ENCODE data around the gene PHTF2.
A peak's percentile ranks its signal among the peaks of the same experiment; 100 is the strongest.

Gene PHTF2

DNA sequence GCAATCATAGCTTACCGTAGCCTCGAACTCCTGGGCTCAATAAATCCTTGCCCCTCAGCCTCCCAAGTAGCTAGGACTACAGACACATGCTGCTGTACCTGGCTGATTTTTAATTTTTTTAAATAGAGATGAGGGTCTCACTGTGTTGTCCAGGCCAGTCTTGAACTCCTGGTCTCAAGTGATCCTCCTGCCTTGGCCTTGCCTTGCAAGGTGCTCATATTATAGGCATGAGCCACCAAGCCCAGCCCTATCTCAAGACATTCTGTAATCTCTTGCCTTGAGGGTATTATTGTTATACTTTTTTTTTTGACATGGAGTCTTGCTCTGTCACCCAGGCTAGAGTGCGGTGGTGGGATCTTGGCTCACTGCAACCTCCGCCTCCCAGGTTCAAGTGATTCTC is 86.6 kb downstream of the PHTF2 start:
- DNase-seq, result no peak

DNA sequence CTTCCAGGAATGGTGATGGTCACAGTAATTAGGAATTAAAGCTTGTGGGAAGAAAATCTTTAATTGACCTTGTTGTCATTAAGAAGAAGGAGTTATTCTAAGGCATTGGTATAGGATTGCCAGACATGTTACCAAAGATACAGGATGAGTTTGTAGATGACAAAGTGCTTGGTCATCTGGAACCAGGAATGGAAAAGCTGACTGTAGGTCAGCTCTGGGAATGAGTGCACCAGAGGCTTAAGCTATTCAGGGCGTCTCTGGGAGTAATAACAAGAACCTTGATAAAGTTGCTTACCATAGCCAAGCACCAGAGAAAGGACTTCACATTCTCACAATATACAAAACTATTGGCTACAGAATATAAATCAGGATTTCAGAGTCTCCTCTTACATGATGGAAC is 89.0 kb downstream of the PHTF2 start:
- no peak for DNase-seq

DNA sequence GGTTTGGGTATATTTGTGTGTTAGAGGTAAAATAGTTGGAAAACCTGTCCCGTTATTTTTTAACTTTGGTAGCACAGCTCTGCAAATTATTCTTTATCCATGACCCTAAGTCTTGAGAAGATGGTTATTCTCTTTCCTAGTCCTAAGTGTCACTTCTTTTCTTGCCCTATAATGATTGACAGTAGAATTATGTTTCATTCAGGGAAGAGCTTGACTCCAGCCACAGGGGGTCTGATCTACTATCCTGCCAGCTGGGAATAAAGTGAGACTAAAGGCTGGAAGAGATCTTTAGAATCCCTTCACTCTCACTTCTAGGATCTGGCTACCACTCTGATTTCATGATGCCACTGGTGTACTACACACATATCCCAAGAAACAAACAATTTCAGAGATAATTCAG is 90.4 kb downstream of the PHTF2 start:
- DNase-seq, result no peak

DNA sequence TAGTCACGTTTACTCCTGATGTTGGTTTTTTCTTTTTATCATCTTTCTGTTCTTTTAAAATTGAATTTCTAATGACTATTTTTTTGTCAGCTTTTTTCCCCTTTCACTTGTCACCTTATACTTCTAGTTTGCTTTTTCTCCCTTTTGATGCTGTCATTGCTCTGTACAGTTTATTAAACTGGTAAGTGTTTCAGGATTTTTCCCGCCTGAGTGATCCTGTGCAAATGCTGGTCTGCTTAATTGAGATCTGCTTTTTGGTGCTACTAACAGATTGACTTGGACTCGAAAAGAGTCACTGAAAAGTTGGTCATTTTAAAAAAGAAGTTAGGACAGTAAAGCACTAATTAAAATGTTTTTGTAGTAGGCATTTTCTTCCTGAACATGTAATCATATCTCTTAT is 95.2 kb downstream of the PHTF2 start:
- no peak for DNase-seq

DNA sequence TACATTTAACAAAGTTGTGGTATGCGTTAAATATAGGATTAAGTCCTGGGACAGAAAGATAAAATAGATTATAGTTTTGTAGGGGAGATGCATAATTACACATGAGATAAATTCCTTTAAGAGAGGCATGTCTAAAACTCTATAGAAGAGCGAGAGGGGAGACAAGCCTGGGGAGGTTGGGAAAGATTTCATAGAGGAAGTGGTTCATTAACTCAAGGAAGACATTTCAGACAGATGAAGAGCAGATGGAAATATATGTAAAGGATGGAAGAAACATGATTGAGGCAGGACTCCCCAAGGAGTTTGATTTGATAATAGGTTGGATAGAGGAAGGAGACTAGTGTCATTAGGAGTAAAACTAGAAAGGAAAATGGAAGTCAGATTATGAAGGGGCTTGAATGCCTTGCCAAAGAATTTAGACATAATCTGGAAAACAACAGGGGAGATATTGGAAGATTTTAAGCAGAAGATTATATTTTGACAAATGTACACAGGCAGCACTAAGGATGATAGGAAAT is 96.1 kb downstream of the PHTF2 start:
- DNase-seq, result no peak

DNA sequence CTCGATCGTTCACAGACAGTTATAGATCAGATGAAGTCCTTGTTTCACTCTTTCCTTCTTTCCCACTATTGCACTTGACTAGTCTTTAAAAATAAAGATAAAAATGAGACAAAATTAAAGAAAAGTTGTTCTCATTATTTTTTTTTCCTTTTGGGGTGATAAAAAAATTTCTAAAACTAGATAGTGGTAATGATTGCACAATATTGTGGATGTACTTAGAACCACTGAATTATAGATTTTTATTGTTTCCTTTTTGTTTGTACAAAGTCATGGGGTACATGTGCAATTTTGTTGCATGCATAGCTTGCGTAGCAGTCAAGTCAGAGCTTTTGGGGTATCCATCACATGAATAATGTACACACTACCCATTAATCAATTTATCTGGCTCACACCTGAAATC is 97.3 kb downstream of the PHTF2 start:
- DNase-seq, result no peak

DNA sequence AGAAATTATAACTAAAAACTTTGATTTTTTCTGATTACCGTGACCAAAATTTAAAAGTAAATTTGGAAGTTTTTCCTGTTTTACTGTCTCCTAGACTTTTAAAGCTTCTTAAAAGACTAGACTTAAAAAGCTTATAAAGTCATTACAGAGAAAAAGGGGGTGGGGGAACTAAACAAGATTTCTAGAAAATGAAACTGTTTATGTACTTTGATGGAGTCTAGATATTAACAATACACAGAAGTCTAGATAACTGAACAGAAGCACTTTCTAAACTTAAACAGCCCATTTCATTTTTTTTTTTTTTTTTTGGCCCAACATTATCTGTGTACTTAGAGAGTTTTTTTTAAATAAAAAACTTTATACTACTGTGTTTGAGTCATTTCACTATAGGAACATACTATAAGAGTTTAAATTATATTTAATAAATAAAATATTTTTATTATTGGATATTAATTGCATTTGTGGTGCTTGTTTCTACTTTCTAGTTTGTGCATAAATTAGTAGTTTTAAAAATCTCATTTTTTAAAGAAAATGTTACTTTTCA is 98.5 kb downstream of the PHTF2 start:
- DNase-seq, result no peak

DNA sequence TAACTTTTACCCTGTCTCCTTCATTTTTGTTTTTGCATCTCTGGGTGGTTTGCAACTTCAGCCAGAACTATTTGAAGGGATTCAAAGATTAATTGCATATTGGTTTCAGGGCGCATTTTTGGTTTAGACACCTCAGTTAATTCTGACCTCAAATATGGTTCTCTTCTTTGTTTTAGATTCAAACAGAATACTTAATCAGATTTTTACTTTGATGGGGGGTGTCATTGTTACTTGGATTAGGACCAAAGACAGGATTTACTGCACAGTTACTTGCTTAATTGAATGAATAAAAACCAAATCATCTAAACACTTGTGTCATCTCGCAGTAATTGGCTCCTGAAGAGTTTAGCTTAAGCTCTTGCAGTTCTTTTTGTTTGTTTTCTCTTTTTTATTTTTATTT is 100.9 kb downstream of the PHTF2 start:
- no peak for DNase-seq

DNA sequence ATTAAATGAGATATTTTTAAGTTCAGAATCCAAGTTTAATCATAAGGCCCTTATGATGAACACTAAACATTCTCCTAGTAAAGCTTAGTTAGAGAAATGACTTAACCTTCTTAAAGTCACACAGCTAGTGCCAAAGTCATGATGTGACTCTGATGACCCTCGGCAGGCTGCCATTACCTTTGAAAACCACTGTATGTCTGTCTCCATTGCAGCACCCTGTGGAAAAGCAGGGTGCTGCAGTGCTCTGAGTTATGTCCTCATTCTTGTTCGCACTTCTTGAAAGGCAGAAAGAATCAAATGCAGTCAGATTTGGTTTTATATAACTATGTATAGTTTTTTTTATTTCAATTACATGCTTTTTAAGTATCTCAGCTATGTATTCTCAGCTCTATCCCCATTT is 105.0 kb downstream of the PHTF2 start:
- DNase-seq, result no peak

DNA sequence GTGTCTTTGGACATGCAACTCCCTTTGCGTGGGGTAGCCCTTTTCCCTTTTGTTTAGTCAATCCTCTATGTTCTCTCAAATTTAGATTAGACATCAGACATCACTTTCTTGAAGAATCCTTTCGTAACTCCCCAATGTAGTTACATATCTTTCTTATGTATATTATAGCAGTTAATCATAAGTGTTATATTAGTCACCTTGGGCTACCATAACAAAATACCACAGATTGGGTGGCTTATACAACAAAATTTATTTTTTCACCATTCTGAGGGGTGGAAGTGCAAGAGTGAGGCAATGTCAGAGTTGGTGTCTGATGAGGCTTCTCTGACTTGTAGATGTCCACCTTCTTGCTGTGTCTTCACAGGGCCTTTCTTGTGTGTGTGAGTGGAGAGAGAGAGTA is 105.7 kb downstream of the PHTF2 start:
- no peak for DNase-seq

DNA sequence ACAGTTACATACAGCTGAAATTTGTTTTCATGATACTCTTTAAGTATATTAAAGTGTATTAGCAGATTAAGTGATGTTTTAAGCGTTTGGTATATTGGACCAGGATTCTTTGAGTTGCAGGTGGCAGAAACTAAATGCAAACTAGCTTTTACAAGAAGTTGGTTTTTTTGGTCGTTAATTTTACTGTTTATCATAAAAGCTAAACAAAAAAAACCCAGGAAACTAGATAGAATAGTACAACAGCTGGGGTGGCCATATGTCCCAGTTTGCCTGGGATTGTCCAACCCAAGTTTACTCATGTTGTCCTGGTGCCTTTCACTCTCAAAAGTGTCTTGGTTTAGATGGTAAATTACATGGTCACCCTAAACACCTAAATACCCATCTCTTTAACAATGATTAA is 108.7 kb downstream of the PHTF2 start:
- DNase-seq, result no peak

DNA sequence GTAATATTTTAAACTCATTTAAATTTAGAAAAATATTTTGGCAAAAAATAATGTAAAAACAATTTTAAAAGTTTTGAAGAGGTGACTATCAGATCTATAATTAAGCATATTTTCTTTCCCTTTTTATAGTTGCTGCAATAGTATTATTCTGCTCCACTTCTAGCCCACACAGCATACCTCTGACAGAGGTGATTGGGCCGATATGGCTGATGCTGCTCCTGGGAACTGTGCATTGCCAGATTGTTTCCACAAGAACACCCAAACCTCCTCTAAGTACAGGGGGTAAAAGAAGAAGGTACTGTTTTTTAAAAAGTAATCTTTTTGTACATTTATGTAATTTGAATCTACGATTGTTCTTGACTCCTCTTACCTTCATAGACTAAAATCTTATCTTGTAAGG is 110.1 kb downstream of the PHTF2 start:
- no peak for DNase-seq

DNA sequence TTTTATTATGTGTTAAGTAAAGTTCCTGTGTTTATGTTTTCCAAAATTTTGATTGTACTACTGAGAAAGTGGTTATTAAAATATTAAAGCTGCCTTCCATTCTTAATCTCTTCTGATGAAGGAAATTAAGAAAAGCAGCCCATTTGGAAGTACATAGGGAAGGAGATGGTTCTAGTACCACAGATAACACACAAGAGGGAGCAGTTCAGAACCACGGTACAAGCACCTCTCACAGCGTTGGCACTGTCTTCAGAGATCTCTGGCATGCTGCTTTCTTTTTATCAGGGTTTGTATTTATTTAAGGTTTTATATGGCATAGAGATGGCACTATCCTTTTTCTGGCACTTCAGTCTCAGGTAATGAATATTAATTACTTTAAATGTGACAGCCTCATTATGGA is 111.6 kb downstream of the PHTF2 start:
- DNase-seq, result no peak

DNA sequence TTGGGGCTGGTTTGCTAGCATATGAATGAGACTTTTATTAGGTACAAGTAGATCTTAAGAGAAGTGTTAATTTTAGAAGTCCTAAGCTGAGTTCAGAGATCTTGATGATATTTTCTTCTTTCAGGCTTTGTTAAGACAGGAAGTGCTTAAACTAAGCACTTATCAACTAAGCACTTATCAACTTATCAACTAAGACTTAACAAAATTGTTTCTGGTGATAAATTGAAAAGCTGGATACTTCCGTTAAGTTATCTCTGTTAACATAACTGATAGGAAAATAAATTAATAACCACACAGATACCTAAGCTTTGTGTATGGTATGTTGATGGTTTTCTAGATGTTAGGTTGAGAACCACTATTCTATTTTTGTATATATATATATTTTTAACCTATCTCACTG is 113.7 kb downstream of the PHTF2 start:
- no peak for DNase-seq

DNA sequence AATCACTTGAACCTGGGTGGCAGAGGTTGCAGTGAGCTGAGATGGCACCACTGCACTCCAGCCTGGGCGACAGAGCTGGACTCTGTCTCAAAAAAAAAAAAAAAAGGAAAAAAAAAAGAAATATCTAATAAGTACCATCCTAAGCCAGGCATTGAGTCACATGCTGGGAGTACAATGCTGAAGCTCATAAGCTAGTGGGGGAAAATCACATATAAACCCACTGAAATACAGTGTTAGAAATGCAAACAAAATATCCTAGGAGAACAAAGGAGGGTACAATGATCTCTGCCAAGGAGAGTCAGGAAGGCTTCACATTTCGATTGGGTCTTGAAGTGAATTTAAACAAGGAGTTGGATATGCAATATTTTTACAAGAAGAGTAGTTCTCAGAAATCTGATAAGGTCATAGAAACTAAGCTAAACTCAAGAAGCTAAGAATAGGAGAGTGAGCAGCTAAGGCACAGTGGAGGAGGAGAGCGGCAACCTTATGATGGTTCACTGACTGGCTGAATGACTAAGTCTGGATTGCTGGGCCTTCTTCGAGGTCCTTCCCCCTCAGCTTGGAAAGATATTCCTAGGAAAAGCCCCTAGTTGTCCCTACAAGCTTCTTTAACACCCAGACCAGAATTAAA is 115.5 kb downstream of the PHTF2 start:
- no peak for DNase-seq

DNA sequence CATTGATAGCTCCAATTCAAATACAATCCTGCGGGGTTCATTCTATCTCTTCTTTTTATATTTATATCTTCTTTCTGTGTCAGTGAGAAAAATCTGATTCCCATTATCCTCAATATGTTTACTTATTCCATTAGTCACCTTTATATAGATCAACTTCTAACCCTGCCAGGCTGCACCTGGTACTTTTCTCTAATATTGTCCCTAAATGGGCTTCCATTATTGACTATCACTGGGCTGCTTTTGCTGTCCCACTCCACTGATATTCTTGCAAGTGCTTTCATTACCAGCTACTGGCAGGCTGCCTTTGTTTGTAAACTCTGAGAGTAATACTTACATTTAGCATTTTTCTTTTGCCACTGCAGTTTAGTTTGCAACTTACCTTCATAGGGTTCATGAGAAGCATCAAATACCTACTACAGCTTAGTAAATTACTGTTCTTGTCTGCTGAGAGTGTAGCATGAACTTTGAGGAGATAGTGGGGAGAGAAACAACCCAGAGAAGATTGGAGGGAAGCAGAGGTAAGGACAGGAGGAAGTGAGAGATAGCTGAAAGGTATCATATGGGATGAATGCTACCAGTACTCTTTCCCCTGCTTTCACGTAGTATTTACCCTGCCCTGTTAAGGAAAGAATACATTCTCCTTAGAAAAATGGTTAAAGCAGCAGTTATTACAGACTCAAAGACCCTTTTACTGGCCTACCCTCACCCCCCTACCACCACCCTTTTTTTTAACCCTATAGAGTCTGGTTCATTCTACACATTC is 119.1 kb downstream of the PHTF2 start:
- no peak for DNase-seq

DNA sequence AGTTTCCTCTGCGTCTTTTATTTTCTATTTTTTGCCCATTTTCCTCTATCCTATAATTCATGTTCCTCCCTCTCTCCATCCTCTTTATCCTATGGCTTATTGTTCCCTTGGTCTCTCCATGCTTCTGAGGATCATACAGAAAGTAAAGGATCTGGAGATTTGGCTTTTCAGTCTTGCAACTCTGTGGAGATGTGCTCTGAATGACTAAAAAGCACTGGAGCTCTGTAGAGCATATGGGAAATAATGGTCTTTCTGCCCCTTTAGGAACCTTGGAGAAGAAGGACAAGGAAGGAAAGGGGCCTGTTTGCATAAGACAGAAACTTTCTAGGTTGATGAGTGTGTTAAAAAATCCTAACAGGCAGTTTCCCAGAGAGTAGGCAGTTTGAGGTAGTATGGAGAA is 120.1 kb downstream of the PHTF2 start:
- DNase-seq, result no peak

DNA sequence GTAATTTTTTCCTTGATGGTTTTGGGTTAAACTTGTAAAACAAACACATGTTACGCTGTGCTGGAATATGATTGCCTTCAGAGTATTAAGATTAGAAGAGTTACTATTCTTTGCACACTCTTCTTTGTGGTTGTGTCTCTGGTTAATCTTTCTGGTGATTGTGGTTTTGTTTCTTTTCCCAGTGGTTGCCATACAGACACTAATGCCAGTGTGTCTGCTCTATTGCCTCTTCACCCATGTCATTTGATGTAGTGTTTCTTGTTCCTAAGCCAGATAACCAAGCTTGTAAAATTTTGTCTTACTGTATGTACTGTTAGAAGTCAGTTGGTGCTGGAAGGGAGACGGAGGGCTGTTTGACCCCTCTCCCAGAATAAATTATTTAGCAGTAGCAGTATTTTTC is 124.8 kb downstream of the PHTF2 start:
- DNase-seq, result no peak

DNA sequence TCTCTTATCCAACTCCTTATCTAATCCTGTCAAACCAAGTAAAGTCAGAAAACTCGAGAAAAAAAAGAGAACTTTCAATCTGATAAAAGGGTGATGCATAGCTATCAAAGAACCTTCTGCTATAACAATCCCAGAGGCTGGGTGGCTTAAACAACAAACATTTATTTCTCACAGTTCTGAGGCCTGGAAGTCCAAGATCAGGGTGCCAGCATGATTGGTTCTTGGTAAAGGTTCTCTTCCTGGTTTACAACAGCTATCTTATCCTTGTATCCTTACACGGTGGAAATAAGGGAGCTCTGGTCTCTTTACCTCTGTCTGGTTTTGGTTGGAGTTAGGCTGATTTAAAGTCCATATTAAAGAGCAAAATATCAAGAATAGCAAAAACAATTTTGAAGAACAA is 131.9 kb downstream of the PHTF2 start:
- no peak for DNase-seq

DNA sequence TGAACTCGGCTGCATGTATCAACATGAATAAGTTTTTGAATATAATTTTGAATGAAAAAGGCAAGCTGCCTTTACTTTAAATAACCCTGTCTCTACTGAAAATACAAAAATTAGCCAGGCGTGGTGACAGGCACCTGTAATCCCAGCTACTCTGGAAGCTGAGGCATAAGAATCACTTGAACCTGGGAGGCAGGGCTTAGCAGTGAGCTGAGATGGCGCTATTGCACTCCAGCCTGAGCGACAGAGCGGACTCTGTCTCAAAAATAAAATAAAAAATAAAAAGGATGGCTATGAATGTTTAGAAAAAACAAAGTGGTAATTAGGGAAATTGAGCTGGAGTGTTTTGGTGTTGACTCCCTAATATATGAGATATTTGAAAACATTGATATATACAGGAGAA is 133.3 kb downstream of the PHTF2 start:
- DNase-seq, result no peak

DNA sequence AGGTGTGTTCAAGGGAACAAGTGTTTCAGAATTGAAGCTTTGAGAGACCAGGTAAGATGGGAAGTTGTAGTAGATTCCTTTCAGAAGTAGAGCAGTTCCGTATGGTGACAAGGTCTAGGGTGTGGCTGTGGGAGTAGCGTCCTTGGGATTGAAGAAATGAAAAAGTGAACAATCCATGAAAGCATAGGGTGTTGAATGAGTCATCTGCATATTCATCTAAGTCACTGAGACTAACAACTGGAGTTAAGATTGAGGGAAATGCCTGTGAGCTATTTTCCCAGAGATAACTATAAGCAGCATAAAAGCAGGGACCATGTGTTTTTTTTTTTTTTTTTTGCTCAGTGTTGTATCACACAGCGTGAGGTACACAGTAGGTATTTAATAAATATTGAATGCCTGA is 134.8 kb downstream of the PHTF2 start:
- DNase-seq, result no peak

DNA sequence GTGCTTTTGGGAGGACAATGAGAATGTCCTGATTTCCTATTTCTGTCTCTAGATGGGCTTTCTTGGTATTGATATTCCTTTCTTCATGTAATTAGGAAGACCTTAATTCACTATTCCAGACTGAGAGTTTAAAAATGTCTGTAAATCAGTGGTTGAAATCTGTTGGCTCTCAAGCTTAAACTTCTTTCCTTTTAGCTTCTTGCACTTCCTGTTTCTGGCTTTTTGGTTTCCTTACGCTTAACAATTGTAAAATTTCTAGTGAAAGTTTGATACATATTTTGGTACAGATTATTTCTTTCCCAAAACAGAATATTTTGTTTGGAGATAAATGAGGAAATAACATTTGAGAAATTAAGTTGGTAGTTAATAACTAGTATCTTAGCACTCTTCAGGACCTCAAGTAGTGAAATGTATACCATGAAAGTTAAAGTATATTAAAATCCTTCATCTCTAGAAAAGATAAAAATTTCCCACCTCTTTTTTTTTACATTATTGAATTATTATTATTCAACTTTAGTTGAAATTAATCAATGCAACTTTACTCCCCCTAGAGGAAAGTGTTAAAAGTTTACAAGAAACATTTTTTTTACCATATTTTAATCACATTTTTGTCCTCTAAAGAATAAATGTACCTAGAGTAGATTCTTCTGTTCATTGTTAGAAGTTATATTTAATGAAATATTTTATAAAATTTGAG is 137.2 kb downstream of the PHTF2 start:
- DNase-seq, result no peak

DNA sequence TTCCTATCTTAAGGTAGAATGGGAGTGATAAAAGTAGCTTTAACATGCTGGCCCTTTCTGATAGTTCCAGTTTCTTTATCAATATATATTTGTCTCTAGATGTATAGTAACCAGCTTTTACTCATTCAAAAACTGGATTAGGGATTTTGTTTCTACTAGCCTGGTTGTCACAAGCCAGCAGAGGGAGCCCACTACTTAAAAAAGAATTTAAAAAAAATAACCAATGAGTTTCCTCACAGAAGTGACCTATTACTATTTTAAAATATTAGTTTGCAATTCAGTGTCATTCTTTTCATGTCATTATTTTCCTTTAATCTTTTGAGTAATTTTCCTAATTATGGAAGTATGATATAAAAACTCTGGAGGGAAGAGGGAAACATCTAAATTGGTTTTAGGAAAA is 142.1 kb downstream of the PHTF2 start:
- DNase-seq, result peak; percentile 24

DNA sequence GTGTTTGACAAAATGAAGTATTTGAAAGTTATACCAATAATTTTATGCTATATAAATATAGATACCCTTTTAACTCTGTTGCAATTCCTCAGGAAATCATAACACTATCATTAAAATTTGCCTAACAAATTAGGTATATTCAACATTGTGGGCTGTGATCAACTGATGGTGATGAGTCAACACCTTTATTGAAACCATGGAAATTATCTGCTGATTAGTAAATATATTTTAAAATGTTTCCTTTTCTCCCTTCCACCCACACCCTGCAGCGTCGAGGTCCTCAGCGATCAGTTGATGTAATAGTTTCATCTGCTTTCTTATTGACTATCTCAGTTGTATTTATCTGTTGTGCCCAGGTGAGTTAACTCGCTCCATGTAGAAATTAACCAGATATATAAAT is 143.9 kb downstream of the PHTF2 start:
- no peak for DNase-seq
